Measurements from ENCODE around the gene ACADSB. TPM values are rescaled to one million over a fixed set of nuclear protein-coding genes. Genes with fewer than 3 reads are reported as not detected.

ACADSB gene
- total and polyA plus RNA-seq, 7 experiments from 2014 or later, result 23.7 to 47.0 (median 27.3) TPM

GRCh38 chr10:122998360-122998917 is 10.4 kb upstream of the ACADSB start:
- ChIA-PET POLR2A (interaction anchor here (1.0 kb wide), 1 partner anchor 10 kb away, joined by 3 read pairs; no protein-coding TSS in a partner anchor), CTCF (interaction anchor here (0.9 kb wide), 1 partner anchor 18 kb away, joined by 4 read pairs; the partner anchor contains the start of gene PSTK)
- peaks cover 0 to 50% (median 12%) of the 10 kb centered on the region in 3 experiments for H3K36me3 ChIP-seq (ENCODE audit: control insufficient read depth in 2 of 3, insufficient read depth in 3 of 3, low read length in 3 of 3)
- peaks cover 0 to 3% of the 10 kb centered on the region in 2 donors for H3K4me1 ChIP-seq (ENCODE audit: control insufficient read depth in 2 of 2, insufficient read depth in 2 of 2, low read length in 2 of 2)
- H3K27ac ChIP-seq (ENCODE audit: low read depth, low read length), result no peak overlapping the region
- intact Hi-C loops (cut with micrococcal nuclease), result no loop called here
- ATAC-seq (no peak), DNase-seq (no peak)
- Mint-ChIP-seq H3K27me3 (no peaks in the 10 kb centered on the region), H3K4me1 (peaks cover 14 to 58% (median 42%) of the 10 kb centered on the region in 7 donors), H3K9me3 (no peaks in the 10 kb centered on the region), H3K4me3 (no peak overlapping the region), H3K27ac (no peak overlapping the region), H3K36me3 (peaks cover 6 to 39% (median 17%) of the 10 kb centered on the region in 5 donors)
- H3K4me3 ChIP-seq (ENCODE audit: low read length), result no peak overlapping the region
- no peaks in the 10 kb centered on the region for H3K9me3 ChIP-seq (ENCODE audit: control insufficient read depth in 2 of 3, low read length in 3 of 3)
- H3K27me3 ChIP-seq (ENCODE audit: control insufficient read depth in 2 of 2, insufficient read depth in 2 of 2, low read length in 2 of 2), result no peaks in the 10 kb centered on the region

DNA sequence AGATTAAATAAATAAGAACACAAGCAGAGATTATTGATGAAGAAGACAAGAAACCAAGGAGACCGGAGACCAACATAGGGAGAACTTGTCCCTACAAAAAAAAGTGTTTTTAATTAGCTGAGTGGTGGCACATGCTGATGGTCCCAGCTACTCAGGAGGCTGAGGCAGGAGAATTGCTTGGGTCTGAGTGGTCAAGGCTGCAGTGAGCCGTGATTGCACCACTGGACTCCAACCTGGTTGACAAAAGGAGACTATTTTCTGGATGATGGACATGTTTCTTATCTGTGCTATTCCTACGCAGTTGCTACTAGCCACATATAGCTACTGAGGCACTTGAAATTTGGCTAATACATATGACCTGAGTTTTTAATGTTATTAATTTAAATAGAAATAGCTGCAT is 9.9 kb upstream of the ACADSB start:
- ATAC-seq (no peak), DNase-seq (no peak)
- CTCF ChIA-PET, result no interaction called here
- Histone ChIP-seq H3K4me3 (ENCODE audit: low read length) (no peak overlapping the region), H3K27me3 (ENCODE audit: control insufficient read depth in 2 of 2, insufficient read depth in 2 of 2, low read length in 2 of 2) (no peaks in the 10 kb centered on the region), H3K27ac (ENCODE audit: low read depth, low read length) (no peak overlapping the region), H3K9me3 (ENCODE audit: control insufficient read depth in 2 of 3, low read length in 3 of 3) (no peaks in the 10 kb centered on the region), H3K36me3 (ENCODE audit: control insufficient read depth in 2 of 3, insufficient read depth in 3 of 3, low read length in 3 of 3) (peaks cover 0 to 45% (median 9%) of the 10 kb centered on the region in 3 experiments), H3K4me1 (ENCODE audit: control insufficient read depth in 2 of 2, insufficient read depth in 2 of 2, low read length in 2 of 2) (peaks cover 0 to 7% of the 10 kb centered on the region in 2 donors)
- no peaks in the 10 kb centered on the region for H3K9me3 Mint-ChIP-seq
- intact Hi-C loops (cut with micrococcal nuclease), result no loop called here
- no peak overlapping the region for H3K4me3 Mint-ChIP-seq
- peaks cover 14 to 63% (median 47%) of the 10 kb centered on the region in 7 donors for H3K4me1 Mint-ChIP-seq
- H3K27me3 Mint-ChIP-seq, result no peaks in the 10 kb centered on the region
- peak overlapping the region in 1 of 9 donors; percentile 14 for H3K27ac Mint-ChIP-seq
- POLR2A ChIA-PET, result interaction anchor here (1.0 kb wide), 1 partner anchor 9 kb away, joined by 6 read pairs; the partner anchor contains the start of gene IKZF5
- H3K36me3 Mint-ChIP-seq, result peaks cover 6 to 37% (median 16%) of the 10 kb centered on the region in 5 donors

- Mint-ChIP-seq H3K4me3 (no peak overlapping the region), H3K27ac (peak overlapping the region in 5 of 9 donors; percentile 13 to 83 (median 19)), H3K27me3 (no peaks in the 10 kb centered on the region), H3K9me3 (no peaks in the 10 kb centered on the region), H3K36me3 (peaks cover 6 to 33% (median 12%) of the 10 kb centered on the region in 5 donors), H3K4me1 (peaks cover 14 to 67% (median 51%) of the 10 kb centered on the region in 7 donors)
- Histone ChIP-seq H3K27me3 (ENCODE audit: control insufficient read depth in 2 of 2, insufficient read depth in 2 of 2, low read length in 2 of 2) (no peaks in the 10 kb centered on the region), H3K4me3 (ENCODE audit: low read length) (no peak overlapping the region), H3K9me3 (ENCODE audit: control insufficient read depth in 2 of 3, low read length in 3 of 3) (no peaks in the 10 kb centered on the region), H3K4me1 (ENCODE audit: control insufficient read depth in 2 of 2, insufficient read depth in 2 of 2, low read length in 2 of 2) (peaks cover 0 to 7% of the 10 kb centered on the region in 2 donors), H3K27ac (ENCODE audit: low read depth, low read length) (no peak overlapping the region), H3K36me3 (ENCODE audit: control insufficient read depth in 2 of 3, insufficient read depth in 3 of 3, low read length in 3 of 3) (peaks cover 0 to 41% (median 8%) of the 10 kb centered on the region in 3 experiments)
- no peak for DNase-seq
- ChIA-PET CTCF (no interaction called here), POLR2A (interaction anchor here (1.0 kb wide), 1 partner anchor 9 kb away, joined by 6 read pairs; the partner anchor contains the start of gene IKZF5)
- intact Hi-C loops (cut with micrococcal nuclease), result no loop called here
- no peak for ATAC-seq
These were observed 9.5 kb upstream of the ACADSB start for GRCh38 chr10:122999347-122999746.

- no peak overlapping the region for H3K27ac ChIP-seq (ENCODE audit: low read depth, low read length)
- H3K9me3 ChIP-seq (ENCODE audit: control insufficient read depth in 2 of 3, low read length in 3 of 3), result no peaks in the 10 kb centered on the region
- no peak overlapping the region for H3K4me3 ChIP-seq (ENCODE audit: low read length)
- peaks cover 0 to 7% of the 10 kb centered on the region in 2 donors for H3K4me1 ChIP-seq (ENCODE audit: control insufficient read depth in 2 of 2, insufficient read depth in 2 of 2, low read length in 2 of 2)
- intact Hi-C loops (cut with micrococcal nuclease), result no loop called here
- ATAC-seq, result no peak
- ChIA-PET POLR2A (interaction anchor here (0.7 kb wide), 1 partner anchor 9 kb away, joined by 3 read pairs; no protein-coding TSS in a partner anchor), CTCF (no interaction called here)
- Mint-ChIP-seq H3K4me1 (peaks cover 14 to 75% (median 58%) of the 10 kb centered on the region in 7 donors), H3K36me3 (peaks cover 4 to 29% (median 11%) of the 10 kb centered on the region in 5 donors), H3K27ac (peak overlapping the region in 5 of 9 donors; percentile 29 to 77 (median 55)), H3K27me3 (no peaks in the 10 kb centered on the region), H3K9me3 (no peaks in the 10 kb centered on the region), H3K4me3 (no peak overlapping the region)
- no peak for DNase-seq
- H3K36me3 ChIP-seq (ENCODE audit: control insufficient read depth in 2 of 3, insufficient read depth in 3 of 3, low read length in 3 of 3), result peaks cover 0 to 33% (median 8%) of the 10 kb centered on the region in 3 experiments
- H3K27me3 ChIP-seq (ENCODE audit: control insufficient read depth in 2 of 2, insufficient read depth in 2 of 2, low read length in 2 of 2), result no peaks in the 10 kb centered on the region
These were observed 8.7 kb upstream of the ACADSB start for GRCh38 chr10:123000155-123000554.

DNA sequence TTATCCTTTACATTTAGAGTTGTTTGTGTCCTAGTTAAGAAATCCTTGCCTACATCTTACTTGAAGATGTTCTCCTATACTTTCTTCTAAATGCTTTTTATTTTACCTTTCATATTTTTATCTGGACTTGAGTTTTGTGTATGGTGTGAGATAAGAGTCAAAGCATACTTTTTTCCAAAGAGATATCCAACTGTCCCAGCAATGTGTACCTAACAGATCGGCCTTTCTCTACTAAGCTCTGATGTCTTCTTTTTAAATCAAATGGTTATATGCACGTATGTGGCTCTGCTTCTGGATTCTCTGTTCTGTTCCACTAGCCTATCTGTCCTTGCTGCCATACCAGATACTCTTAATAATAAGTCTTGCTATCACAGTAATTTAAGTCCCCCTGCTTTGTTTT is 7.4 kb upstream of the ACADSB start:
- no peak for ATAC-seq
- Histone ChIP-seq H3K4me3 (ENCODE audit: low read length) (no peak overlapping the region), H3K27me3 (ENCODE audit: control insufficient read depth in 2 of 2, insufficient read depth in 2 of 2, low read length in 2 of 2) (no peaks in the 10 kb centered on the region), H3K27ac (ENCODE audit: low read depth, low read length) (no peak overlapping the region), H3K4me1 (ENCODE audit: control insufficient read depth in 2 of 2, insufficient read depth in 2 of 2, low read length in 2 of 2) (peaks cover under 1 to 11% of the 10 kb centered on the region in 2 donors), H3K9me3 (ENCODE audit: control insufficient read depth in 2 of 3, low read length in 3 of 3) (no peaks in the 10 kb centered on the region), H3K36me3 (ENCODE audit: control insufficient read depth in 2 of 3, insufficient read depth in 3 of 3, low read length in 3 of 3) (peaks cover 0 to 22% (median 8%) of the 10 kb centered on the region in 3 experiments)
- peak overlapping the region in 2 of 10 donors; percentile 4 to 34 for H3K4me3 Mint-ChIP-seq
- no peaks in the 10 kb centered on the region for H3K9me3 Mint-ChIP-seq
- H3K27ac Mint-ChIP-seq, result no peak overlapping the region
- H3K36me3 Mint-ChIP-seq, result peaks cover 0 to 25% (median 10%) of the 10 kb centered on the region in 5 donors
- no peaks in the 10 kb centered on the region for H3K27me3 Mint-ChIP-seq
- POLR2A ChIA-PET, result no interaction called here
- CTCF ChIA-PET, result no interaction called here
- no peak for DNase-seq
- H3K4me1 Mint-ChIP-seq, result peaks cover 17 to 87% (median 70%) of the 10 kb centered on the region in 7 donors
- intact Hi-C loops (cut with micrococcal nuclease), result no loop called here

- H3K27ac Mint-ChIP-seq, result no peak overlapping the region
- ATAC-seq (no peak), DNase-seq (no peak)
- no peaks in the 10 kb centered on the region for H3K9me3 Mint-ChIP-seq
- peaks cover 19 to 86% (median 78%) of the 10 kb centered on the region in 7 donors for H3K4me1 Mint-ChIP-seq
- peaks cover 2 to 14% (median 8%) of the 10 kb centered on the region in 5 donors for H3K36me3 Mint-ChIP-seq
- ChIA-PET POLR2A (interaction anchor here (0.7 kb wide), 1 partner anchor 143 kb away, joined by 3 read pairs; no protein-coding TSS in a partner anchor), CTCF (no interaction called here)
- H3K4me3 ChIP-seq (ENCODE audit: low read length), result no peak overlapping the region
- peaks cover 0 to 6% (median 0%) of the 10 kb centered on the region in 3 experiments for H3K36me3 ChIP-seq (ENCODE audit: control insufficient read depth in 2 of 3, insufficient read depth in 3 of 3, low read length in 3 of 3)
- intact Hi-C loops (cut with micrococcal nuclease), result no loop called here
- no peak overlapping the region for H3K4me3 Mint-ChIP-seq
- H3K4me1 ChIP-seq (ENCODE audit: control insufficient read depth in 2 of 2, insufficient read depth in 2 of 2, low read length in 2 of 2), result peaks cover 19 to 24% of the 10 kb centered on the region in 2 donors
- H3K27ac ChIP-seq (ENCODE audit: low read depth, low read length), result no peak overlapping the region
- H3K9me3 ChIP-seq (ENCODE audit: control insufficient read depth in 2 of 3, low read length in 3 of 3), result no peaks in the 10 kb centered on the region
- H3K27me3 ChIP-seq (ENCODE audit: control insufficient read depth in 2 of 2, insufficient read depth in 2 of 2, low read length in 2 of 2), result no peaks in the 10 kb centered on the region
- no peaks in the 10 kb centered on the region for H3K27me3 Mint-ChIP-seq
These were observed 4.5 kb upstream of the ACADSB start for GRCh38 chr10:123004298-123004697.
